Endodermal cell (in vitro differentiated cells): ENCODE results near the gene NEO1. TPM values are rescaled to one million over a fixed set of nuclear protein-coding genes. Genes with fewer than 3 reads are reported as not detected.

Source experiments
- DNase-seq: peaks from one replicate; pipeline ENCODE4 v3.0.0-alpha.2; 2017
- H3K27ac ChIP-seq: 2 replicates; pipeline ENCODE4 v1.5.1; 2013; ENCODE audit warnings: mild to moderate bottlenecking, low read depth, low read length, moderate library complexity
- H3K27me3 ChIP-seq: 2 replicates; pipeline ENCODE4 v1.6.1; 2013; ENCODE audit warnings: mild to moderate bottlenecking, low read length, moderate library complexity; ENCODE audit not compliant: insufficient read depth, control insufficient read depth, poor library complexity, severe bottlenecking
- H3K36me3 ChIP-seq: 2 replicates; pipeline ENCODE4 v1.7.0; 2013; ENCODE audit warnings: mild to moderate bottlenecking, low read length, moderate library complexity; ENCODE audit not compliant: control insufficient read depth, insufficient read depth
- H3K4me1 ChIP-seq: one replicate; pipeline ENCODE4 v1.7.0; 2013; ENCODE audit warnings: low read length; ENCODE audit not compliant: control insufficient read depth, insufficient read depth
- H3K4me3 ChIP-seq: 2 replicates; pipeline ENCODE4 v1.5.1; 2013; ENCODE audit warnings: mild to moderate bottlenecking, low read length, moderate library complexity
- H3K9ac ChIP-seq: 2 replicates; pipeline ENCODE4 v1.6.1; 2013; ENCODE audit warnings: mild to moderate bottlenecking, low read length, moderate library complexity; ENCODE audit not compliant: poor library complexity, severe bottlenecking; ENCODE audit errors: extremely low read depth
- H3K9me3 ChIP-seq: 2 replicates; pipeline ENCODE4 v1.6.1; 2013; ENCODE audit warnings: mild to moderate bottlenecking, low read length, moderate library complexity; ENCODE audit not compliant: control insufficient read depth
- H3K27ac Mint-ChIP-seq: 2 replicates; pipeline ENCODE4 v1.8.0; 2020; ENCODE audit warnings: mixed read lengths
- H3K27me3 Mint-ChIP-seq: 2 replicates; pipeline ENCODE4 v1.8.0; 2021; ENCODE audit warnings: mild to moderate bottlenecking, mixed read lengths; ENCODE audit not compliant: insufficient read depth
- H3K36me3 Mint-ChIP-seq: 2 replicates; pipeline ENCODE4 v1.8.0; 2020; ENCODE audit warnings: low read depth, mixed read lengths
- H3K4me1 Mint-ChIP-seq: 2 replicates; pipeline ENCODE4 v1.8.0; 2020; ENCODE audit warnings: mixed read lengths
- H3K4me3 Mint-ChIP-seq: 2 replicates; pipeline ENCODE4 v1.8.0; 2020; ENCODE audit warnings: mild to moderate bottlenecking, moderate library complexity, mixed read lengths
- H3K9me3 Mint-ChIP-seq: 2 replicates; pipeline ENCODE4 v1.8.0; 2020; ENCODE audit warnings: mild to moderate bottlenecking, mixed read lengths
- WGBS, 2 experiments: methylation state at CpG; one replicate each; pipeline versions ENCODE4 v1.1.5 to v1.1.7; 2013; ENCODE audit warnings: missing lambda C conversion rate in 2 of 2, mixed read lengths in 1 of 2; ENCODE audit not compliant: insufficient coverage in 1 of 2, insufficient read length in 1 of 2; 5-methylcytosine and 5-hydroxymethylcytosine counted together
- total RNA-seq, 2 donors: library from RNA; stranded (reverse); fragmentation: NEBNext Ultra II Directional in 1 of 2; extraction: Animal tissue kit (Norgen Biotek cat#: 25700) in 1 of 2; gene quantifications; 2 replicates in 1 of 2; 3 replicates in 1 of 2; pipeline ENCODE4 v1.2.1, GENCODE V29; 2021
- TF ChIP-seq, protein P1 (sequence below): fragments of 200-600 bp; sonication (generic); conservative IDR thresholded peaks from 2 replicates; pipeline ENCODE4 v1.5.0; 2021; ENCODE audit warnings: antibody characterized with exemption, mild to moderate bottlenecking

NEO1 gene
- total RNA-seq, 2 donors from 2014 or later, result 132 TPM

DNA sequence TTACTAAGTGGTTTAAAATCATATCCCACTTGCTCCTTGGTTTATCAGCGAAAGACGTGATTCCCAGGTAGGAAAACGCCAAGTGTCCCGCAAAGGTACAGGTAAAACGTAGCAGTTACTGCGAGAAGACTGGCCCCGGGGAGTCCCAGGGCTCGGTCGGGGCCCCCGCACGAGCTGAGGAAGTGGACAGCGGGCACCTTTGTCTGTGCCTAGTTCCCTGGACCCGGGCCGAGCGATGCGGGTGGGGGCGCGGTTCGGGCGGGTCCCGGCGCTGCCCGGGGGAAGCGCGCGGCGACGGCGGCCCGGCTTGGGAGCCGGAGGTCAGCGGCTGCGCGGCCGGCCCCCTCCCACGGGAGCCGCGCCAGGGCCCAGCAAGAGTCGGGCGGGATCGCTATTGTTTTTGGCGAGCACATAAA, 864 bp upstream of the NEO1 start:
- Histone ChIP-seq H3K9ac (peak overlapping the region; percentile 68), H3K27me3 (no peaks in the 10 kb centered on the region), H3K36me3 (no peaks in the 10 kb centered on the region), H3K4me1 (peaks cover 16% of the 10 kb centered on the region), H3K4me3 (peak overlapping the region; percentile 80), H3K9me3 (peaks cover 4% of the 10 kb centered on the region), H3K27ac (peak overlapping the region; percentile 89)
- Mint-ChIP-seq H3K4me1 (peaks cover 20% of the 10 kb centered on the region), H3K9me3 (peaks cover 10% of the 10 kb centered on the region), H3K4me3 (no peak overlapping the region), H3K36me3 (no peaks in the 10 kb centered on the region), H3K27ac (peak overlapping the region; percentile 73), H3K27me3 (no peaks in the 10 kb centered on the region)
- peak; percentile 76 for DNase-seq
- 1 to 2% methylated on average over 14 to 42 of the region's 42 CpGs for WGBS, 2 experiments
- TF ChIP-seq, protein P1, sequence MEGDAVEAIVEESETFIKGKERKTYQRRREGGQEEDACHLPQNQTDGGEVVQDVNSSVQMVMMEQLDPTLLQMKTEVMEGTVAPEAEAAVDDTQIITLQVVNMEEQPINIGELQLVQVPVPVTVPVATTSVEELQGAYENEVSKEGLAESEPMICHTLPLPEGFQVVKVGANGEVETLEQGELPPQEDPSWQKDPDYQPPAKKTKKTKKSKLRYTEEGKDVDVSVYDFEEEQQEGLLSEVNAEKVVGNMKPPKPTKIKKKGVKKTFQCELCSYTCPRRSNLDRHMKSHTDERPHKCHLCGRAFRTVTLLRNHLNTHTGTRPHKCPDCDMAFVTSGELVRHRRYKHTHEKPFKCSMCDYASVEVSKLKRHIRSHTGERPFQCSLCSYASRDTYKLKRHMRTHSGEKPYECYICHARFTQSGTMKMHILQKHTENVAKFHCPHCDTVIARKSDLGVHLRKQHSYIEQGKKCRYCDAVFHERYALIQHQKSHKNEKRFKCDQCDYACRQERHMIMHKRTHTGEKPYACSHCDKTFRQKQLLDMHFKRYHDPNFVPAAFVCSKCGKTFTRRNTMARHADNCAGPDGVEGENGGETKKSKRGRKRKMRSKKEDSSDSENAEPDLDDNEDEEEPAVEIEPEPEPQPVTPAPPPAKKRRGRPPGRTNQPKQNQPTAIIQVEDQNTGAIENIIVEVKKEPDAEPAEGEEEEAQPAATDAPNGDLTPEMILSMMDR, result no peak

DNA sequence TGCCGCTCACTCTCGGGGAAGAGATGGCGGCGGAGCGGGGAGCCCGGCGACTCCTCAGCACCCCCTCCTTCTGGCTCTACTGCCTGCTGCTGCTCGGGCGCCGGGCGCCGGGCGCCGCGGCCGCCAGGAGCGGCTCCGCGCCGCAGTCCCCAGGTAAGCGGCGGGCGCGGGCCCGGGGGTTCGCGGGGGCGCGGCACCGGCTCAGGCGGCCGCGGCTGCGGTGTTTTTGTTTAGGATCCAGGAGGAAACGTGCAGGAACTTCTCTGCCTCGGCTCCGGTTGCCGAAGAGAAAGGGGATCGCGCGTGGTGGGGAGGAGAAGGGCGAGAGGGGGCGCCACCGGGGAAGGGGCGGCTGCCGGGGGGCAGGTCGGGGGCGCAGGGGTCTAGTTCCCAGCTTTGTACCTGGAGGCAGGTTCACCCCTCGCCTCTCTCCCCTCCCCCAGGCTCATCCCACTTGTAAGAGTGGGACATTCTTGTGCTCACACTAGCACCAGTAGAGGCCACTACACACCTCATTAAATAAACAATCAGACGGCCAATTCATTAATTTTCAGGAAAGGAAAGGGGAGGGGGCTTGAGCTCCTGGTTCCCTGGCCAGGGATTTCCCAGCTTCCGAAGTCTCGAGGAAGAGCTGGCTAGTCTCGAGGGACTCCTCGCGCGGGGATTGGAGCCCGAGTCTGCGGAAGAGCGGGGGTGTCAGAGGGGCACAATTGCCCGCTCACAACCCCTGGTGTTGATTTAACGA, 562 bp downstream of the NEO1 start:
- Histone ChIP-seq H3K27ac (peak overlapping the region; percentile 75), H3K4me1 (peaks cover 16% of the 10 kb centered on the region), H3K36me3 (no peaks in the 10 kb centered on the region), H3K4me3 (peak overlapping the region; percentile 87), H3K9ac (peak overlapping the region; percentile 62), H3K27me3 (no peaks in the 10 kb centered on the region), H3K9me3 (no peaks in the 10 kb centered on the region)
- H3K27ac Mint-ChIP-seq, result peak overlapping the region; percentile 92
- 0% methylated on average over 6 to 60 of the region's 61 CpGs for WGBS, 2 experiments
- peaks cover 6% of the 10 kb centered on the region for H3K9me3 Mint-ChIP-seq
- TF ChIP-seq, protein P1, result peak; percentile 54
- H3K36me3 Mint-ChIP-seq, result no peaks in the 10 kb centered on the region
- H3K4me3 Mint-ChIP-seq, result no peak overlapping the region
- no peaks in the 10 kb centered on the region for H3K27me3 Mint-ChIP-seq
- DNase-seq, result peak; percentile 82
- peaks cover 20% of the 10 kb centered on the region for H3K4me1 Mint-ChIP-seq

DNA sequence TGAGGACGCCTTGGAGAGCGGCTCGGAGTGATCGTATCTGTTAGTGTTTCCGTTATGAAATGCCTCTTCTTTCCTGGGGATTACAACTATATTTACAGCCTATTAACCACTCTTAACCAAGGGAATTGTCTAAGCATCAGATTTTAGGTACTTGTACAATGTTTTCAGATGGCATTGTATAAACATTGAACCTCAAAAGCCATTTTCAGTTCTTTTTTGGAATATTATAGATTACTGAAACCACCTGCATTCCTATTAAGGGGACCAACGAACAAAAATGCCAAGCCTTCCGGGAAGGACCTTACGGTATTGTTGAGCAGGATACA, 1.1 kb downstream of the NEO1 start:
- TF ChIP-seq, protein P1, result no peak
- Mint-ChIP-seq H3K9me3 (peaks cover 4% of the 10 kb centered on the region), H3K27ac (peak overlapping the region; percentile 92), H3K4me3 (no peak overlapping the region), H3K4me1 (peaks cover 20% of the 10 kb centered on the region), H3K36me3 (no peaks in the 10 kb centered on the region), H3K27me3 (no peaks in the 10 kb centered on the region)
- 0 to 7% methylated on average over 3 to 8 of the region's 8 CpGs for WGBS, 2 experiments
- Histone ChIP-seq H3K4me1 (peaks cover 16% of the 10 kb centered on the region), H3K27me3 (no peaks in the 10 kb centered on the region), H3K36me3 (no peaks in the 10 kb centered on the region), H3K9me3 (no peaks in the 10 kb centered on the region), H3K4me3 (peak overlapping the region; percentile 87), H3K9ac (peak overlapping the region; percentile 62), H3K27ac (no peak overlapping the region)
- no peak for DNase-seq
